ENCODE results near the gene ACTRT2.

Gene ACTRT2

DNA sequence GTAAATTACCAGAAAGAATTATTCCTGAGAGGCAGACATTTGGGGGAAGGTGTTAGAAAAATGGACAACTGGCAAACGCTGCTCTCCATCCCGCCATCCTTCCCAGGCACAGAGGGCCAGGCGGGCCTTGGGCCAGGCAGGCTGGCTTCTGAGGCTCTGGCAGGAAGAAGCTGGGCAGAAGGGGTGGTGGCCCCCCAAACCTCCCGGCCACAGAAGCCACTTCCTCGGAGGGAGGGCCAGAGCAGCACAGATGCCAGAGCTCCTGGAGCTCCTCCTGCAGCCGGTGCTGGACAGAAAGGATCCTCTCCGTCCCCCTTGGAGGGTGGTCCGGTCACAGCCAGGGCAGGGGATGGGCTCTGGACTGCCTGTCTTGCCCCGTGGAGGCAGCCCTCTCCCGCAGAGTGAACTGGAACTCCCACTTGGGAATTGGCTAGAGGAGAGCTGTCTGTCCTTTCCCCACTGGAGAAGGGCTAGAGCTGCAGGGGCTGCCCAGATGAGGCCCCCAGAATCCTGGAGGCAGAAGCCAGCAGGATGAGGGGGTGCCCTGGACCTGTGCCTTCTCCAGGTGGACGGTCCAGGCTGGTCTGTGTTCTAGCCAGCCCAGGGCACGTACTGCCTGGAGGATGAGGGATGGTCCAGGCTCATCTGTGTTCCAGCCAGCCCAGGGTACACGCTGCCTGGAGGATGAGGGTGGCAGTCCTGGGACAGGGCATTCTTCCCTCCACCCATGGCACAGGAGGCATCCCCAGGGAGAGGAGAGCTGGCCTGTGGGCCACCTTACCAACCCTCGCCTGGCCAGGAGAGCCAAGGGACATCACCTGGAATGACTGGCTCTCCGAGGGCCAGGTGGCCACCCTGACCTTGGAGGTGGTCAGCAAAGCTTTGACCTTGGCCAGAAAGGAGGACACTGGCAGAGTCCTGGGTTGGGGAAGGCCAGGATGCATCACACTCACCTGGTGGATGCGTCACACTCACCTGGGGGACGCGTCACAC is 47.4 kb upstream of the ACTRT2 start:
- no peak for DNase-seq
- peak overlapping the region; percentile 45 for H3K4me3 ChIP-seq (ENCODE audit: low read depth, low read length)
- H3K23ac ChIP-seq (ENCODE audit: low read length) = no peak overlapping the region
- H3K36me3 ChIP-seq (ENCODE audit: control insufficient read depth in 1 of 2, insufficient read depth in 2 of 2, low read length in 2 of 2) = no peaks in the 10 kb centered on the region
- H3K27me3 ChIP-seq (ENCODE audit: insufficient read depth, low read length) = no peaks in the 10 kb centered on the region
- H3K18ac ChIP-seq (ENCODE audit: low read length) = no peak overlapping the region
- H3K9ac ChIP-seq (ENCODE audit: low read length) = no peak overlapping the region
- H3K4me1 ChIP-seq (ENCODE audit: control insufficient read depth in 1 of 2, insufficient read depth in 2 of 2, low read length in 2 of 2) = no peaks in the 10 kb centered on the region
- no CpG with 5 or more reads among the region's 18 CpGs for WGBS (ENCODE audit: extremely low coverage, insufficient coverage, insufficient read length)
- no peak overlapping the region for H3K14ac ChIP-seq (ENCODE audit: low read length)
- H2BK120ac ChIP-seq (ENCODE audit: insufficient read depth, low read length, poor library complexity) = no peak overlapping the region
- no peak overlapping the region for H2BK5ac ChIP-seq (ENCODE audit: low read depth, low read length, poor library complexity)
- H4K91ac ChIP-seq (ENCODE audit: low read depth, low read length) = no peak overlapping the region
- H4K8ac ChIP-seq (ENCODE audit: low read depth, low read length) = no peak overlapping the region
- no peak overlapping the region for H3K4me2 ChIP-seq (ENCODE audit: low read length)
- H3K9me3 ChIP-seq (ENCODE audit: insufficient read depth, low read depth, low read length) = peaks cover 59% of the 10 kb centered on the region
- no peaks in the 10 kb centered on the region for H3K79me2 ChIP-seq (ENCODE audit: control insufficient read depth, insufficient read depth, low read length, poor library complexity)
- H2BK12ac ChIP-seq (ENCODE audit: low read length) = no peak overlapping the region
- H3K27ac ChIP-seq (ENCODE audit: low read depth, low read length) = no peak overlapping the region
- no peaks in the 10 kb centered on the region for H3K79me1 ChIP-seq (ENCODE audit: low read length)
- H2AK5ac ChIP-seq (ENCODE audit: low read length) = no peak overlapping the region
- H4K12ac ChIP-seq (ENCODE audit: low read depth, low read length) = no peak overlapping the region
- no peak overlapping the region for H2AFZ ChIP-seq (ENCODE audit: insufficient read depth, low read length, poor library complexity)
- no peak overlapping the region for H3K4ac ChIP-seq (ENCODE audit: low read depth, low read length)

GRCh38 chr1:2974701-2975301 is 46.5 kb upstream of the ACTRT2 start:
- H2BK120ac ChIP-seq (ENCODE audit: insufficient read depth, low read length, poor library complexity) = no peak overlapping the region
- no peak overlapping the region for H3K14ac ChIP-seq (ENCODE audit: low read length)
- H3K27ac ChIP-seq (ENCODE audit: low read depth, low read length) = no peak overlapping the region
- no peak overlapping the region for H3K18ac ChIP-seq (ENCODE audit: low read length)
- no peaks in the 10 kb centered on the region for H3K27me3 ChIP-seq (ENCODE audit: insufficient read depth, low read length)
- no peak overlapping the region for H3K4ac ChIP-seq (ENCODE audit: low read depth, low read length)
- no peak overlapping the region for H2AFZ ChIP-seq (ENCODE audit: insufficient read depth, low read length, poor library complexity)
- H3K4me2 ChIP-seq (ENCODE audit: low read length) = no peak overlapping the region
- peak overlapping the region; percentile 45 for H3K4me3 ChIP-seq (ENCODE audit: low read depth, low read length)
- no peak overlapping the region for H4K8ac ChIP-seq (ENCODE audit: low read depth, low read length)
- H3K4me1 ChIP-seq (ENCODE audit: control insufficient read depth in 1 of 2, insufficient read depth in 2 of 2, low read length in 2 of 2) = no peaks in the 10 kb centered on the region
- no peaks in the 10 kb centered on the region for H3K79me2 ChIP-seq (ENCODE audit: control insufficient read depth, insufficient read depth, low read length, poor library complexity)
- no peak overlapping the region for H3K23ac ChIP-seq (ENCODE audit: low read length)
- H3K9ac ChIP-seq (ENCODE audit: low read length) = no peak overlapping the region
- no peak overlapping the region for H2BK5ac ChIP-seq (ENCODE audit: low read depth, low read length, poor library complexity)
- no peak overlapping the region for H4K12ac ChIP-seq (ENCODE audit: low read depth, low read length)
- peaks cover 58% of the 10 kb centered on the region for H3K9me3 ChIP-seq (ENCODE audit: insufficient read depth, low read depth, low read length)
- DNase-seq = no peak
- H3K79me1 ChIP-seq (ENCODE audit: low read length) = no peaks in the 10 kb centered on the region
- no peak overlapping the region for H2AK5ac ChIP-seq (ENCODE audit: low read length)
- no peak overlapping the region for H4K91ac ChIP-seq (ENCODE audit: low read depth, low read length)
- H2BK12ac ChIP-seq (ENCODE audit: low read length) = no peak overlapping the region
- H3K36me3 ChIP-seq (ENCODE audit: control insufficient read depth in 1 of 2, insufficient read depth in 2 of 2, low read length in 2 of 2) = no peaks in the 10 kb centered on the region
- no CpG with 5 or more reads among the region's 18 CpGs for WGBS (ENCODE audit: extremely low coverage, insufficient coverage, insufficient read length)

- H3K9me3 ChIP-seq (ENCODE audit: insufficient read depth, low read depth, low read length) = peaks cover 57% of the 10 kb centered on the region
- H3K4me2 ChIP-seq (ENCODE audit: low read length) = no peak overlapping the region
- no peak overlapping the region for H4K8ac ChIP-seq (ENCODE audit: low read depth, low read length)
- H3K18ac ChIP-seq (ENCODE audit: low read length) = no peak overlapping the region
- no peaks in the 10 kb centered on the region for H3K4me1 ChIP-seq (ENCODE audit: control insufficient read depth in 1 of 2, insufficient read depth in 2 of 2, low read length in 2 of 2)
- H3K23ac ChIP-seq (ENCODE audit: low read length) = no peak overlapping the region
- H4K91ac ChIP-seq (ENCODE audit: low read depth, low read length) = no peak overlapping the region
- no peak overlapping the region for H3K4ac ChIP-seq (ENCODE audit: low read depth, low read length)
- H3K9ac ChIP-seq (ENCODE audit: low read length) = no peak overlapping the region
- no peak overlapping the region for H2BK120ac ChIP-seq (ENCODE audit: insufficient read depth, low read length, poor library complexity)
- no peak for DNase-seq
- H2BK5ac ChIP-seq (ENCODE audit: low read depth, low read length, poor library complexity) = no peak overlapping the region
- no peak overlapping the region for H3K4me3 ChIP-seq (ENCODE audit: low read depth, low read length)
- no peaks in the 10 kb centered on the region for H3K79me2 ChIP-seq (ENCODE audit: control insufficient read depth, insufficient read depth, low read length, poor library complexity)
- H2AFZ ChIP-seq (ENCODE audit: insufficient read depth, low read length, poor library complexity) = no peak overlapping the region
- H2BK12ac ChIP-seq (ENCODE audit: low read length) = no peak overlapping the region
- no peak overlapping the region for H3K14ac ChIP-seq (ENCODE audit: low read length)
- H3K27ac ChIP-seq (ENCODE audit: low read depth, low read length) = no peak overlapping the region
- H4K12ac ChIP-seq (ENCODE audit: low read depth, low read length) = no peak overlapping the region
- no peaks in the 10 kb centered on the region for H3K79me1 ChIP-seq (ENCODE audit: low read length)
- H3K36me3 ChIP-seq (ENCODE audit: control insufficient read depth in 1 of 2, insufficient read depth in 2 of 2, low read length in 2 of 2) = no peaks in the 10 kb centered on the region
- H2AK5ac ChIP-seq (ENCODE audit: low read length) = no peak overlapping the region
- no peaks in the 10 kb centered on the region for H3K27me3 ChIP-seq (ENCODE audit: insufficient read depth, low read length)
- no CpG with 5 or more reads among the region's 19 CpGs for WGBS (ENCODE audit: extremely low coverage, insufficient coverage, insufficient read length)
These were observed 45.6 kb upstream of the ACTRT2 start for GRCh38 chr1:2975466-2976179.

GRCh38 chr1:2976180-2976562 is 45.1 kb upstream of the ACTRT2 start:
- no peak for DNase-seq

More at GRCh38 chr1:2976180-2976562, 45.1 kb upstream of the ACTRT2 start:
- Histone ChIP-seq H3K79me2 (ENCODE audit: control insufficient read depth, insufficient read depth, low read length, poor library complexity) (no peaks in the 10 kb centered on the region), H3K14ac (ENCODE audit: low read length) (no peak overlapping the region), H4K8ac (ENCODE audit: low read depth, low read length) (no peak overlapping the region), H2BK120ac (ENCODE audit: insufficient read depth, low read length, poor library complexity) (no peak overlapping the region), H3K4me1 (ENCODE audit: control insufficient read depth in 1 of 2, insufficient read depth in 2 of 2, low read length in 2 of 2) (no peaks in the 10 kb centered on the region), H2AFZ (ENCODE audit: insufficient read depth, low read length, poor library complexity) (no peak overlapping the region), H2AK5ac (ENCODE audit: low read length) (no peak overlapping the region), H3K79me1 (ENCODE audit: low read length) (no peaks in the 10 kb centered on the region), H2BK12ac (ENCODE audit: low read length) (no peak overlapping the region), H3K4me3 (ENCODE audit: low read depth, low read length) (no peak overlapping the region), H3K18ac (ENCODE audit: low read length) (no peak overlapping the region), H3K9ac (ENCODE audit: low read length) (no peak overlapping the region), H3K27ac (ENCODE audit: low read depth, low read length) (no peak overlapping the region), H3K4me2 (ENCODE audit: low read length) (no peak overlapping the region), H4K91ac (ENCODE audit: low read depth, low read length) (no peak overlapping the region), H4K12ac (ENCODE audit: low read depth, low read length) (no peak overlapping the region), H3K27me3 (ENCODE audit: insufficient read depth, low read length) (no peaks in the 10 kb centered on the region), H3K4ac (ENCODE audit: low read depth, low read length) (no peak overlapping the region), H3K23ac (ENCODE audit: low read length) (no peak overlapping the region), H3K9me3 (ENCODE audit: insufficient read depth, low read depth, low read length) (peaks cover 54% of the 10 kb centered on the region), H3K36me3 (ENCODE audit: control insufficient read depth in 1 of 2, insufficient read depth in 2 of 2, low read length in 2 of 2) (no peaks in the 10 kb centered on the region), H2BK5ac (ENCODE audit: low read depth, low read length, poor library complexity) (no peak overlapping the region)
- no CpG with 5 or more reads among the region's 6 CpGs for WGBS (ENCODE audit: extremely low coverage, insufficient coverage, insufficient read length)
